Measurements from ENCODE around the gene SLIT3.
"Not testable (repeated sequence)": the region's sequence is repeated elsewhere in the genome, so short reads cannot be mapped to it uniquely, and the experiment has no call there.

The SLIT3 gene

GRCh38 chr5:169142264-169142970, 158.5 kb downstream of the SLIT3 start:
- DNase-seq (ENCODE audit: low read depth): no peak

- DNase-seq (ENCODE audit: low read depth): not testable (repeated sequence)
These were observed 160.7 kb downstream of the SLIT3 start for GRCh38 chr5:169140215-169140614.

GRCh38 chr5:169139480-169140050, 161.4 kb downstream of the SLIT3 start:
- no peak for DNase-seq (ENCODE audit: low read depth)

GRCh38 chr5:169133531-169133930, 167.4 kb downstream of the SLIT3 start:
- DNase-seq (ENCODE audit: low read depth): no peak

- DNase-seq (ENCODE audit: low read depth): no peak
These were observed 168.7 kb downstream of the SLIT3 start for GRCh38 chr5:169132302-169132660.

- DNase-seq (ENCODE audit: low read depth): no peak
These were observed 169.2 kb downstream of the SLIT3 start for GRCh38 chr5:169131616-169132301.

GRCh38 chr5:169128679-169129078, 172.3 kb downstream of the SLIT3 start:
- no peak for DNase-seq (ENCODE audit: low read depth)

GRCh38 chr5:169127431-169127830, 173.5 kb downstream of the SLIT3 start:
- no peak for DNase-seq (ENCODE audit: low read depth)

- no peak for DNase-seq (ENCODE audit: low read depth)
These were observed 174.4 kb downstream of the SLIT3 start for GRCh38 chr5:169126481-169127021.

- no peak for DNase-seq (ENCODE audit: low read depth)
These were observed 175.4 kb downstream of the SLIT3 start for GRCh38 chr5:169125571-169125970.

- no peak for DNase-seq (ENCODE audit: low read depth)
These were observed 178.0 kb downstream of the SLIT3 start for GRCh38 chr5:169122951-169123350.

- DNase-seq (ENCODE audit: low read depth): no peak
These were observed 179.1 kb downstream of the SLIT3 start for GRCh38 chr5:169121630-169122420.

GRCh38 chr5:169119288-169120048, 181.5 kb downstream of the SLIT3 start:
- no peak for DNase-seq (ENCODE audit: low read depth)

- no peak for DNase-seq (ENCODE audit: low read depth)
These were observed 183.9 kb downstream of the SLIT3 start for GRCh38 chr5:169116961-169117461.

- DNase-seq (ENCODE audit: low read depth): no peak
These were observed 185.3 kb downstream of the SLIT3 start for GRCh38 chr5:169115461-169116124.

GRCh38 chr5:169114466-169115065, 186.4 kb downstream of the SLIT3 start:
- no peak for DNase-seq (ENCODE audit: low read depth)

GRCh38 chr5:169112016-169112415, 188.9 kb downstream of the SLIT3 start:
- DNase-seq (ENCODE audit: low read depth): no peak

- no peak for DNase-seq (ENCODE audit: low read depth)
These were observed 193.8 kb downstream of the SLIT3 start for GRCh38 chr5:169106911-169107706.

- DNase-seq (ENCODE audit: low read depth): not testable (repeated sequence)
These were observed 195.4 kb downstream of the SLIT3 start for GRCh38 chr5:169105582-169105981.
